Measurements from ENCODE around the gene SUGP2.

Gene SUGP2
- total RNA-seq = 114 to 197 (median 189) reads per million in 4 donors

GRCh38 chr19:19033426-19034203 is at the start of gene SUGP2, which contains the start of gene ARMC6:
SUGP2 (minus strand) TSS chr19:19033517; CDS start chr19:19031071, 2,446 bp downstream.
ARMC6 (plus strand) TSS chr19:19033603; CDS start chr19:19034210, 607 bp downstream.
- DNase-seq = peak; percentile 78 to 91 (median 82)

- DNase-seq = no peak
Observed at GRCh38 chr19:19081642-19082151, 48.4 kb upstream of the SUGP2 start.

- no peak for DNase-seq
Observed at GRCh38 chr19:19079571-19079970, 46.3 kb upstream of the SUGP2 start.

- DNase-seq = no peak
Observed at GRCh38 chr19:19078801-19079200, 45.5 kb upstream of the SUGP2 start.

GRCh38 chr19:19077103-19077502 is 43.8 kb upstream of the SUGP2 start:
- DNase-seq = no peak

- no peak for DNase-seq
Observed at GRCh38 chr19:19076476-19076875, 43.2 kb upstream of the SUGP2 start.

- no peak for DNase-seq
Observed at GRCh38 chr19:19075126-19075525, 41.8 kb upstream of the SUGP2 start.

GRCh38 chr19:19074196-19074882 is 41.0 kb upstream of the SUGP2 start:
- DNase-seq = no peak

- DNase-seq = no peak
Observed at GRCh38 chr19:19071897-19072296, 38.6 kb upstream of the SUGP2 start.

- no peak for DNase-seq
Observed at GRCh38 chr19:19068659-19069654, 35.6 kb upstream of the SUGP2 start.

GRCh38 chr19:19067276-19068072 is 34.2 kb upstream of the SUGP2 start:
- DNase-seq = no peak

- peak in 2 of 5 donors; percentile 8 to 20 for DNase-seq
Observed at GRCh38 chr19:19064811-19065745, 31.8 kb upstream of the SUGP2 start.

GRCh38 chr19:19064098-19064722 is 30.9 kb upstream of the SUGP2 start:
- DNase-seq = no peak

- peak; percentile 98 to 99 (median 99) for DNase-seq
Observed at GRCh38 chr19:19063183-19064097, 30.1 kb upstream of the SUGP2 start, which contains the start of gene SLC25A42. SLC25A42 (plus strand) TSS chr19:19063994; CDS start chr19:19096125, 32,131 bp downstream.

- no peak for DNase-seq
Observed at GRCh38 chr19:19062454-19063182, 29.3 kb upstream of the SUGP2 start.

GRCh38 chr19:19061506-19061905 is 28.2 kb upstream of the SUGP2 start:
- DNase-seq = no peak

- DNase-seq = no peak
Observed at GRCh38 chr19:19059837-19060611, 26.7 kb upstream of the SUGP2 start.

All from T-helper 1 cell (primary cell).